GM23338 (cell line): ENCODE measurements around the gene ESRRB.

Experiments used
- CREB1 ChIP-seq: fragments of 250-450 bp; sonication (Bioruptor Pico); IDR thresholded peaks from 2 replicates; pipeline ENCODE4 v1.5.0; 2020; ENCODE audit warnings: low read depth, mild to moderate bottlenecking, moderate library complexity
- CTCF ChIP-seq, 2 experiments: fragments of 200-600 bp in 1 of 2; sonication (generic) in 1 of 2; conservative IDR thresholded peaks; 2 replicates each; pipeline versions ENCODE4 v1.5.1 to v1.6.1; 2016 to 2017; ENCODE audit warnings: antibody characterized with exemption in 2 of 2, low read depth in 2 of 2, mild to moderate bottlenecking in 2 of 2, moderate library complexity in 1 of 2
- ETS1 ChIP-seq: IDR thresholded peaks from 2 replicates; pipeline ENCODE4 v1.6.1; 2016; ENCODE audit warnings: antibody characterized with exemption
- EZH2 ChIP-seq: fragments of 200-600 bp; sonication (generic); IDR thresholded peaks from one replicate; pipeline ENCODE4 v1.8.0; 2017; ENCODE audit warnings: antibody characterized with exemption, mild to moderate bottlenecking, low read depth; ENCODE audit not compliant: unreplicated experiment
- EZH2phosphoT487 ChIP-seq: fragments of 200-600 bp; sonication (generic); IDR thresholded peaks from one replicate; pipeline ENCODE4 v1.8.1; 2018; ENCODE audit warnings: antibody characterized with exemption; ENCODE audit not compliant: unreplicated experiment
- JUNB ChIP-seq: IDR thresholded peaks from one replicate; pipeline ENCODE4 v1.6.1; 2016; ENCODE audit warnings: antibody characterized with exemption; ENCODE audit not compliant: unreplicated experiment
- POLR2AphosphoS5 ChIP-seq: IDR thresholded peaks from 2 replicates; pipeline ENCODE4 v1.6.1; 2016; ENCODE audit warnings: antibody characterized with exemption, low read depth
- REST ChIP-seq: IDR thresholded peaks from one replicate; pipeline ENCODE4 v1.6.1; 2018; ENCODE audit warnings: antibody characterized with exemption; ENCODE audit not compliant: unreplicated experiment
- STAT1 ChIP-seq: IDR thresholded peaks from one replicate; pipeline ENCODE4 v1.6.1; 2016; ENCODE audit warnings: antibody characterized with exemption; ENCODE audit not compliant: unreplicated experiment
- ZNF331 ChIP-seq: fragments of 250-450 bp; sonication (Bioruptor Pico); IDR thresholded peaks from 2 replicates; pipeline ENCODE4 v1.5.0; 2020; ENCODE audit warnings: low read depth, mild to moderate bottlenecking, moderate library complexity

- no peak for TF ChIP-seq CTCF (conservative IDR thresholded peaks at IDR 0.05; ENCODE audit: low read depth in 2 of 2)
- TF ChIP-seq STAT1 = no peak
- no peak for TF ChIP-seq EZH2
- no peak for TF ChIP-seq EZH2phosphoT487
- TF ChIP-seq REST = no peak
- TF ChIP-seq POLR2AphosphoS5 = no peak
- no peak for TF ChIP-seq JUNB
- TF ChIP-seq CREB1 = no peak
- no peak for TF ChIP-seq ZNF331 (CRISPR knock-in tag)
- no peak for TF ChIP-seq ETS1
Observed at GRCh38 chr14:76336876-76337275, 39.1 kb upstream of the ESRRB start.
